Measurements from ENCODE around the gene ATP8B4.

Gene ATP8B4

DNA sequence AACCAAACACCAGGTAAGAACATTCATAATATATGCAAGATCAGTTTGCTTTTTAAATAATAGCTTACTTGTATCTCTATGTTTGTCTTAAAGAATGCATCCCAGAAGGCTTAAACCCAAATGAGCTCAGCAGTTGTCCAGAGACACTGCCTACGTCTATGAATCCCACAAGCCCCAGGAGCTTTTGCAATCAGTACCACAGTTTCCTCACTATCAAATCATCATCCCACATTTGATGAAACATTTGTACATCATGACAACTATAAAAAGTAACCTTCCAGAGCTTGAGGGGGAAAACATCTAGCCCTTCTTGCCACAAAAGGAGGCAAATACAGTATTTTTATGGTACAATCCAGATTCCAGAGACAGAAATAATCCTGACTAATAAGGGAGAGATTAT is 63.7 kb downstream of the ATP8B4 start:
- Histone ChIP-seq H3K4me3 (ENCODE audit: low read depth, low read length) (no peak overlapping the region), H3K27me3 (ENCODE audit: control insufficient read depth, insufficient read depth, low read length) (no peaks in the 10 kb centered on the region), H3K36me3 (ENCODE audit: control insufficient read depth, insufficient read depth, low read length) (no peaks in the 10 kb centered on the region), H3K9me3 (ENCODE audit: control insufficient read depth, insufficient read depth, low read length) (no peaks in the 10 kb centered on the region), H3K4me1 (ENCODE audit: control insufficient read depth, insufficient read depth, low read length) (peaks cover 4% of the 10 kb centered on the region), H3K9ac (ENCODE audit: low read depth, low read length) (no peak overlapping the region)

DNA sequence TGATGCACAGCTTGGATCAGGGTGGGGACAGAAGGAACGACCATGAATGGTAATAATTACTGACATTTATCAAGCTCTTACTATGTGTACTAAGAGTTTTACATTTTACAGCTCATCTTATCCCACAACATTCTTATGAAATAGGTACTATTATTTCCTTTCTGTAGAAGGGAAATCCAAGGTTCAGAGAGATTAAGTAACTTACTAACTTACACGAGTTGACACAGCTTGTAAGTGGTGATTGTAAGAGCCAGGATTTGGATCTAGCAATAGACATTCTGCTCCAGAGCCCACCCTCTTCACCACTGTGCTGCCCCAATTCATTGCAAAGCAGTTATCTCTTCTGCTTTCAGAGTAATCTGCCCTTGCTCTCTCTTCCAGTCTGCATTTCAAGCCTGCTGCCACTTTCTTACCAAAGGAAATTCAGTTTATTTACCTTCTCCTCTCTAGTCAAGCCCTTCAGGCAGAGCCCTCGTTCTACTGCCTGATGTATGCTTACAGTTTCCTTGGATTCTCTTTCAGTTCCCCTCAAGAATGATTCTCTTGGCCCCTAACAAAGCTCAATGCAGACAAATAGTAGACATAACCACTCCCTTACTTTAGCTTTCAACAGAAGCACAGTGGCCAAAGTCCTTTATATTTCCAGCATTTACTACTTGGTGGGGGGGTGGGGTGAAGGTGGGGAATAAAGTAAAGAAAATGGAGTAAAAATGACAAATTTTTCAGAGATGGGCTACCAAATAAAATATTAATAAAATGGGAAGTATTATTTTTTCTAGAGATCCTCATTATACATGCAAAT is 65.8 kb downstream of the ATP8B4 start:
- Histone ChIP-seq H3K9ac (ENCODE audit: low read depth, low read length) (no peak overlapping the region), H3K27me3 (ENCODE audit: control insufficient read depth, insufficient read depth, low read length) (no peaks in the 10 kb centered on the region), H3K4me1 (ENCODE audit: control insufficient read depth, insufficient read depth, low read length) (no peaks in the 10 kb centered on the region), H3K36me3 (ENCODE audit: control insufficient read depth, insufficient read depth, low read length) (no peaks in the 10 kb centered on the region), H3K4me3 (ENCODE audit: low read depth, low read length) (no peak overlapping the region), H3K9me3 (ENCODE audit: control insufficient read depth, insufficient read depth, low read length) (no peaks in the 10 kb centered on the region)

DNA sequence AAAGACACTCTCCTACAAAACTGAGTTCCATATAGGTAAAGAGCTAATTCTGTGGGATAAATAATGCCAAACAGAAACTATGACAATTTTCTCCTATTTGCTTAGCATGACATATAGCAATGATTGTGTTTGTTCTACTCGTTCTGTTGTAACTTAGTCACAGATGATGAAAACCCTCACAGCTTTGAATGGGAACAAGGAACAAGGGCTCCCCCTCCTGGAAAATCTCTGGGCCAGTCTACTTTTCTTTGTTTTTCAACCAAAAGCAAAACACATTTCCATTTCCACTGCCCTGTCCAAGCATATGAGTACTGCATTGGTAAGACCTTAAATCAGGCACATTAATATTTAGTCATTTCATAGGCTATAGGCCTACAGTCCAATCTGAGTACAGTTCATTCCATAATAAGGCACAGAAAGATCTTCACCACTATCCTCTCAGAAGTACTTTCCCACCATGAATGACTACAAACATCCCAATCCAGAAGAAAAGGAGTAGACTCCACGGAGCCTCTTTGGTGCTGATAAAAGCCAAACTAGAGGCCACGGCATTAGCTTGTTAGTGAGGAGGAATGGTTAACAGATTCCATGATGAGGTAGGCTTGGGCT is 67.1 kb downstream of the ATP8B4 start:
- H3K27me3 ChIP-seq (ENCODE audit: control insufficient read depth, insufficient read depth, low read length): no peaks in the 10 kb centered on the region
- H3K9me3 ChIP-seq (ENCODE audit: control insufficient read depth, insufficient read depth, low read length): no peaks in the 10 kb centered on the region
- H3K9ac ChIP-seq (ENCODE audit: low read depth, low read length): no peak overlapping the region
- no peaks in the 10 kb centered on the region for H3K4me1 ChIP-seq (ENCODE audit: control insufficient read depth, insufficient read depth, low read length)
- H3K4me3 ChIP-seq (ENCODE audit: low read depth, low read length): no peak overlapping the region
- H3K36me3 ChIP-seq (ENCODE audit: control insufficient read depth, insufficient read depth, low read length): no peaks in the 10 kb centered on the region

DNA sequence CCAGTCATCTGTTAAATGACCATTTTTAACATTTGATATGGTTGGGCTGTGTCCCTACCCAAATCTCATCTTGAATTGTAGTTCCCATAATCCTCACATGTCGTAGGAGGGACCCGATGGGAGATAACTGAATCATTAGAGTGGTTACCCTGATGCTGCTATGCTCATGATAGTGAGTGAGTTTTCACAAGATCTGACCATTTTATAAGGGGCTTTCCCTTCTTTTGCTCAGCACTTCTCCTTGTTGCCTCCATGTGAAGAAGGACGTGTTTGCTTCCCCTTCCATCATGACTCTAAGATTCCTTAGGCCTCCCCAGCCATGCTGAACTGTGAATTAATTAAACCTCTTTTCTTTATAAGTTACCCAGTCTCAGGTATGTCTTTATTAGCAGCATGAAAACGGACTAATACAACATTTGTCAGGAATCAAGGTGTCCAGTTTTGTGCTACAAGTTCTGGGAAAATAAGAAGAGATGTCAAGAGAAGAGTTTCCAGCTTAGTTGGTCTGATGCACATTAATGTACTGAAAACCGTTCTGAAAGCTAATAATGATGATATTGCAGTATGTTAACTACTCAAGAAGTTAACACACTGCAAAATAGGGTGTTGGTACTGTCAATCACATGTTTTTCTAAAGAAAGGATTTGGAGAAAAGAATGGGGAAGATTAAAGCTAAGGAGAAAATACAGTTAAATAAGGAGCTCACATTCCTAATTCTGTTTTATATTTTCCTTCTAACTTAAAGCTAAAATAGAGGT is 67.9 kb downstream of the ATP8B4 start:
- H3K9me3 ChIP-seq (ENCODE audit: control insufficient read depth, insufficient read depth, low read length): no peaks in the 10 kb centered on the region
- H3K27me3 ChIP-seq (ENCODE audit: control insufficient read depth, insufficient read depth, low read length): no peaks in the 10 kb centered on the region
- H3K36me3 ChIP-seq (ENCODE audit: control insufficient read depth, insufficient read depth, low read length): no peaks in the 10 kb centered on the region
- no peak overlapping the region for H3K4me3 ChIP-seq (ENCODE audit: low read depth, low read length)
- H3K4me1 ChIP-seq (ENCODE audit: control insufficient read depth, insufficient read depth, low read length): no peaks in the 10 kb centered on the region
- no peak overlapping the region for H3K9ac ChIP-seq (ENCODE audit: low read depth, low read length)

DNA sequence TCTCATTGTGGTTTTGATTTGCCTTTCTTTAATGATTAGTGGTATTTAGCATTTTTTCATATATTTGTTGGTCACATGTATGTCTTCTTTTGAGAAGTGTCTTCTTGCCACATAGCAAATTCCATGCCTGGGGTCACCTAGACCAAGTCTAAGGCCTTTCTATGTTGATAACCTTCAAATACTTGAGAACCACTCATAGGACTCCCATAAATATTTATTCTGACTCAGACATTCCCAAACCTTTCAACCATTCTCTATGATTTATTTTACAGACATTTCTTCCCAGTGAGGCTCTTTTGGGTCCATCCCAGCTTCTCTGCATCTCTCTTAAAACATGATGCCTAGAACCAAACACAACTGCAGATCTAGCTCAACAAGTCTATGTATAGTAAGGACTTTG is 69.2 kb downstream of the ATP8B4 start:
- no peak overlapping the region for H3K4me3 ChIP-seq (ENCODE audit: low read depth, low read length)
- H3K9ac ChIP-seq (ENCODE audit: low read depth, low read length): no peak overlapping the region
- no peaks in the 10 kb centered on the region for H3K36me3 ChIP-seq (ENCODE audit: control insufficient read depth, insufficient read depth, low read length)
- H3K27me3 ChIP-seq (ENCODE audit: control insufficient read depth, insufficient read depth, low read length): no peaks in the 10 kb centered on the region
- H3K9me3 ChIP-seq (ENCODE audit: control insufficient read depth, insufficient read depth, low read length): no peaks in the 10 kb centered on the region
- no peaks in the 10 kb centered on the region for H3K4me1 ChIP-seq (ENCODE audit: control insufficient read depth, insufficient read depth, low read length)

DNA sequence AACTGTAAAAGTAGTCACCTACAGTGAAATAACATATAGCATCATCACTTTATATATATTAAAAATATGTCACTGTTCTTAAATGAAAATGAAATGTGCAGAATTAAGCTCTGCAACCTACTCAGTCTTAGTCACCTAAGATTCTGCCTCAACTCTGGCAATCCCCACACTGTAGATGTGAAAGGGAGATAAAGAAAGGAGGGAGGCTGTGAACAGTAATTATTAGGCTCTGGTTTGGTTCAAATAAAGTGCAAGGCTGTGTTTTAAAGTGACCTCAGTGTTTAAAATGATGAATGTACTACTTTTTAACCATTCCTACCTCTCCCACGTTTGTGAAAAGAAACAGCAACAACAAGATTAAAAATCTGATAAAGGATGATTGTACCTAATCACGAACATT is 72.2 kb downstream of the ATP8B4 start:
- H3K9ac ChIP-seq (ENCODE audit: low read depth, low read length): no peak overlapping the region
- no peaks in the 10 kb centered on the region for H3K9me3 ChIP-seq (ENCODE audit: control insufficient read depth, insufficient read depth, low read length)
- no peaks in the 10 kb centered on the region for H3K4me1 ChIP-seq (ENCODE audit: control insufficient read depth, insufficient read depth, low read length)
- H3K36me3 ChIP-seq (ENCODE audit: control insufficient read depth, insufficient read depth, low read length): no peaks in the 10 kb centered on the region
- no peaks in the 10 kb centered on the region for H3K27me3 ChIP-seq (ENCODE audit: control insufficient read depth, insufficient read depth, low read length)
- no peak overlapping the region for H3K4me3 ChIP-seq (ENCODE audit: low read depth, low read length)

DNA sequence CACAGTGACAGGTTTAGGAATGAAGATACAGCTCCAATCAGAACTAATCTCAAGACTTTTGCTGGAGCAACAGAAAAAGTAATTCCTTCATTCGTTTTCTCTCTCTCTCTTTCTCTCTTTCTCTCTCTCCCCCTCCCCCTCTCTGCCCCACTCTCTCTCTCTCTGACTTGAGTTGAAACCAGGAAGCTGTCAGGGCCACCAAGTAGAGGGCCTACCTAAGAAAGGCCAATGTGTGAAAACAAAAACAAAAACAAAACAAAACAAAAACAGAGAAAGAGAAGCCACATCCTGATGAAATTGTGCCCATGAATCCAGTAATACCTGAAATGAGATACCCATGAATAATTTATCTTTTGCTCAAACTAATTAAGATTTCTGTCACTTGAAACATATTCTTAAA is 72.9 kb downstream of the ATP8B4 start:
- no peak overlapping the region for H3K4me3 ChIP-seq (ENCODE audit: low read depth, low read length)
- H3K9ac ChIP-seq (ENCODE audit: low read depth, low read length): no peak overlapping the region
- no peaks in the 10 kb centered on the region for H3K4me1 ChIP-seq (ENCODE audit: control insufficient read depth, insufficient read depth, low read length)
- H3K9me3 ChIP-seq (ENCODE audit: control insufficient read depth, insufficient read depth, low read length): no peaks in the 10 kb centered on the region
- H3K36me3 ChIP-seq (ENCODE audit: control insufficient read depth, insufficient read depth, low read length): no peaks in the 10 kb centered on the region
- no peaks in the 10 kb centered on the region for H3K27me3 ChIP-seq (ENCODE audit: control insufficient read depth, insufficient read depth, low read length)

DNA sequence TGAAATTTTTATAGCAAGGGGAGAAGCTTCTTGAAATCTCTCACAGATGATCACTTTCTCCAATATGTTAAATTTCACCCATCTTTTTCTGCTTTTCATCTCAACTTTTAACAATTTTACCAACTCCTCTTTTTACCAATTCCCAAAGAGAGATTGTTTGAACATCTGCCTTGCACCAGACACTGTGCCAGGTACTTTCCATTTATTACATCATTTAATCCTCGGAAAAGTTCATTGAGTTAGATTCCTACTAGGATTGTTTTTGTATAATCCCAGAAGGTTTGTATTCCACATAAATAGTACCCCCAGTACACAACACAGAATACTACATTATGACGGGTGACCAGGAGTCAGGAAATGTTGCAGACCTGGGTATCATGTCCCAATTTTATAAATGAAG is 74.1 kb downstream of the ATP8B4 start:
- no peak overlapping the region for H3K9ac ChIP-seq (ENCODE audit: low read depth, low read length)
- no peaks in the 10 kb centered on the region for H3K36me3 ChIP-seq (ENCODE audit: control insufficient read depth, insufficient read depth, low read length)
- no peaks in the 10 kb centered on the region for H3K4me1 ChIP-seq (ENCODE audit: control insufficient read depth, insufficient read depth, low read length)
- H3K4me3 ChIP-seq (ENCODE audit: low read depth, low read length): no peak overlapping the region
- no peaks in the 10 kb centered on the region for H3K9me3 ChIP-seq (ENCODE audit: control insufficient read depth, insufficient read depth, low read length)
- no peaks in the 10 kb centered on the region for H3K27me3 ChIP-seq (ENCODE audit: control insufficient read depth, insufficient read depth, low read length)

DNA sequence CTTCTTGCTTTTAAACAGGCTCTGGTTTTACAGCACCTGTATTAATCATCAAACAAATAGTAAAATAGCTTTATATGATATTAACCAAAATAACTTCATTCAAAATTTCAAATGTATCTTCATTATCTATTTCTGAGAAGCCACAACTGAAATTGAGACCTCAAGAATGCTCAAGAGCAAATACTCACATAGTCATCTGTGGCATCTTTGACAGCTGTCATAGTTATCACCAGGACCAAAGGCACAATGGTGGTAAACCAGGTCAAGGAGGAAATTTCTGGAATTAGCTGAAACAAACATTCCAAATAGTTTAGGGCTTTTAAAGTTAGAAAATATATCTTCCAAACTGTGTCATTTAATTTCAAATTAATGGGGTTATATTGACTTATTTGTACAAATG is 74.6 kb downstream of the ATP8B4 start:
- H3K4me1 ChIP-seq (ENCODE audit: control insufficient read depth, insufficient read depth, low read length): no peaks in the 10 kb centered on the region
- H3K9ac ChIP-seq (ENCODE audit: low read depth, low read length): no peak overlapping the region
- H3K9me3 ChIP-seq (ENCODE audit: control insufficient read depth, insufficient read depth, low read length): no peaks in the 10 kb centered on the region
- no peaks in the 10 kb centered on the region for H3K27me3 ChIP-seq (ENCODE audit: control insufficient read depth, insufficient read depth, low read length)
- no peak overlapping the region for H3K4me3 ChIP-seq (ENCODE audit: low read depth, low read length)
- H3K36me3 ChIP-seq (ENCODE audit: control insufficient read depth, insufficient read depth, low read length): no peaks in the 10 kb centered on the region

DNA sequence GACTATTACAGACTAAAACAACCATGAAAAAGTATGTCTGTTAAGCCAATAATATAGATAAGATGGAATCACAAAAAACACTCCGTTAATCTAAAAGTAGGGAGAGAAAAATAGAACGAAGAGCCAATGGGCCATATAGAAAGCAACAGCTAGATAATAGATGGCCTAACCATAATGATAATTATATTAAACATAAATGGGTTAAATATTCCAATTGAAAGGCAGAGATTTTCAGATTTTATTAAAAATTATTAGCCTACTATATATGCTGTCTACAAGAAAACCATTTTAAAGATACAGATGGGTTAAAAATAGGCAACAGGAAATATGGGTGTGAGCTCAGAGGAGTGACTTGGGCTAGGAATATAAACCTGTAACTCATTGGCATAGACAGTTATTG is 76.3 kb downstream of the ATP8B4 start:
- no peaks in the 10 kb centered on the region for H3K9me3 ChIP-seq (ENCODE audit: control insufficient read depth, insufficient read depth, low read length)
- H3K36me3 ChIP-seq (ENCODE audit: control insufficient read depth, insufficient read depth, low read length): no peaks in the 10 kb centered on the region
- H3K27me3 ChIP-seq (ENCODE audit: control insufficient read depth, insufficient read depth, low read length): no peaks in the 10 kb centered on the region

DNA sequence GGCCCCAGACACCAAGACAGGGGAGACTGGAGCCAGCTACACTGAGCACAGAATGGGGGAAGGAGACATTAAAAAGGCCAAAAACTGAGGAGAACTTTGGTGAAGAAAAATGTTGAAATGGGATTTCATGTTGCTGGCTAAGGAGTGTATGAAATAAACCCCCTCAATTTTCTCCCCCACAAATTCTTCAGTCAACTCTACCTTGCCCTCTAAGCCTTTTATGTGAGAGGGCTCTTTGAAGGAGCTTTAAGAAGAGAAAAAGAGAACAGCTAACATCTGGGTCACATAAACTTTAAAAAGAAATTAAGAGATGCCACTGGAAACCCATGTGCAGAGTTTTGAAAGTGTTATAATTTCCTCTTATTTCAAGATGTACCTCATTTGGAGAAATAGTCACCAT is 88.6 kb downstream of the ATP8B4 start:
- Histone ChIP-seq H3K4me3 (ENCODE audit: low read depth, low read length) (no peak overlapping the region), H3K9ac (ENCODE audit: low read depth, low read length) (no peak overlapping the region), H3K27me3 (ENCODE audit: control insufficient read depth, insufficient read depth, low read length) (no peaks in the 10 kb centered on the region), H3K36me3 (ENCODE audit: control insufficient read depth, insufficient read depth, low read length) (no peaks in the 10 kb centered on the region), H3K9me3 (ENCODE audit: control insufficient read depth, insufficient read depth, low read length) (no peaks in the 10 kb centered on the region), H3K4me1 (ENCODE audit: control insufficient read depth, insufficient read depth, low read length) (no peaks in the 10 kb centered on the region)

More for the DNA sequence above, 76.3 kb downstream of the ATP8B4 start:
- Histone ChIP-seq H3K4me1 (ENCODE audit: control insufficient read depth, insufficient read depth, low read length) (no peaks in the 10 kb centered on the region), H3K4me3 (ENCODE audit: low read depth, low read length) (no peak overlapping the region), H3K9ac (ENCODE audit: low read depth, low read length) (no peak overlapping the region)

DNA sequence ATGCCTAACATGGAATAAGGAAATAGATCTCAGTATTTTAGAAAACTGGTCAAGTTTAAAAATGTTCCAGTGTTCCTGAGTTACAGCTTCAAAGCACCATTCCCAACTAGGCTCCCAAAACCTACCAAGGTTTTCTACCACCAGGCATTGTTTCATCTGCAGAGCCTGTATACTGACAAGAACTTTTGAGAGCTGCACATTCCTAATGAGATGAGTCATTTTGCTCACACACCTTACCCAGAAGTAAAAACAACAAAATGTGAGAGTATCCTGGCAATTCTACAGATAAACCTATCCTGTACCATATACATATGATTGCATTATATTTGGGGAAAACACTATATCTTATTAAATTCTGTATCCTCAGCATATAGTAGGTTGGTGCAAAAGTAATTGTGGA is 90.7 kb downstream of the ATP8B4 start:
- H3K4me3 ChIP-seq (ENCODE audit: low read depth, low read length): no peak overlapping the region
- H3K36me3 ChIP-seq (ENCODE audit: control insufficient read depth, insufficient read depth, low read length): no peaks in the 10 kb centered on the region
- no peaks in the 10 kb centered on the region for H3K9me3 ChIP-seq (ENCODE audit: control insufficient read depth, insufficient read depth, low read length)
- no peak overlapping the region for H3K9ac ChIP-seq (ENCODE audit: low read depth, low read length)
- H3K4me1 ChIP-seq (ENCODE audit: control insufficient read depth, insufficient read depth, low read length): no peaks in the 10 kb centered on the region
- H3K27me3 ChIP-seq (ENCODE audit: control insufficient read depth, insufficient read depth, low read length): no peaks in the 10 kb centered on the region
